H1 (cell line): ENCODE measurements around the gene PPP1R9A. TPM values are rescaled to one million over a fixed set of nuclear protein-coding genes. Genes with fewer than 3 reads are reported as not detected.

ENCODE experiments used
- CBX8 ChIP-seq: fragments of 300-800, 300-1000 bp; sonication (generic); IDR thresholded peaks from 2 replicates; pipeline ENCODE4 v1.7.1; 2016; ENCODE audit warnings: low read depth, low read length, borderline replicate concordance
- EP300 ChIP-seq, 2 experiments: IDR thresholded peaks; 1 replicate in 1 of 2; 2 replicates in 1 of 2; pipeline ENCODE4 v1.6.1; 2011 to 2012; ENCODE audit warnings: low read depth in 2 of 2, low read length in 2 of 2, mild to moderate bottlenecking in 2 of 2, borderline replicate concordance in 1 of 2, inconsistent platforms in 1 of 2, moderate library complexity in 1 of 2
- HDAC2 ChIP-seq, 2 experiments: fragments of 300-600 bp in 1 of 2; sonication (generic) in 1 of 2; IDR thresholded peaks; 2 replicates each; pipeline ENCODE4 v1.6.1; 2011 to 2012; ENCODE audit warnings: low read depth in 2 of 2, low read length in 2 of 2, mild to moderate bottlenecking in 2 of 2, moderate library complexity in 2 of 2, borderline replicate concordance in 1 of 2, inconsistent platforms in 1 of 2
- RNF2 ChIP-seq: fragments of 200-900, 300-1000 bp; sonication (generic); IDR thresholded peaks from 2 replicates; pipeline ENCODE4 v1.7.1; 2016; ENCODE audit warnings: borderline replicate concordance, low read depth, mild to moderate bottlenecking, antibody characterized with exemption, low read length; ENCODE audit not compliant: poor library complexity, severe bottlenecking; ENCODE audit errors: missing control alignments
- SIX5 ChIP-seq: IDR thresholded peaks from 2 replicates; pipeline ENCODE4 v1.6.1; 2011; ENCODE audit warnings: mild to moderate bottlenecking, low read depth, low read length
- USF2 ChIP-seq: IDR thresholded peaks from 2 replicates; pipeline ENCODE4 v1.6.1; 2011; ENCODE audit warnings: low read length, improper control_type of control experiment
- polyA plus RNA-seq, 7 experiments: library from polyadenylated mRNA; depleted of rRNA in 3 of 7; stranded (reverse) in 5 of 7; unstranded in 2 of 7; fragments of >200 nt in 5 of 7; fragments of 200-250 nt in 2 of 7; gene quantifications; 1 replicate in 5 of 7; 2 replicates in 1 of 7; 4 replicates in 1 of 7; pipeline versions ENCODE4 v1.2.1 to v1.2.3, GENCODE V29; 2011 to 2013; ENCODE audit warnings: missing spikeins in 2 of 7, mixed read lengths in 2 of 7
- total RNA-seq: library from RNA; stranded (reverse); fragmentation: NEBNext Ultra II Directional; extraction: Animal tissue kit (Norgen Biotek cat#: 25700); gene quantifications from 2 replicates; pipeline ENCODE4 v1.2.1, GENCODE V29; 2021
- TF ChIP-seq, protein P1 (sequence below): fragments of 300-600 bp; sonication (generic); IDR thresholded peaks from 2 replicates; pipeline ENCODE4 v1.7.1; 2012; ENCODE audit warnings: low read length, moderate library complexity, mild to moderate bottlenecking, inconsistent platforms; ENCODE audit not compliant: insufficient replicate concordance
- TF ChIP-seq, protein P2 (sequence below): IDR thresholded peaks from 2 replicates; pipeline ENCODE4 v1.6.1; 2012; ENCODE audit warnings: inconsistent platforms

The PPP1R9A gene
- total and polyA plus RNA-seq, 2 of the 8 experiments (the other 6 are each of a cell fraction or from before 2014, with no cell fraction given), result 3.0 to 20.3 TPM

- TF ChIP-seq, protein P1, sequence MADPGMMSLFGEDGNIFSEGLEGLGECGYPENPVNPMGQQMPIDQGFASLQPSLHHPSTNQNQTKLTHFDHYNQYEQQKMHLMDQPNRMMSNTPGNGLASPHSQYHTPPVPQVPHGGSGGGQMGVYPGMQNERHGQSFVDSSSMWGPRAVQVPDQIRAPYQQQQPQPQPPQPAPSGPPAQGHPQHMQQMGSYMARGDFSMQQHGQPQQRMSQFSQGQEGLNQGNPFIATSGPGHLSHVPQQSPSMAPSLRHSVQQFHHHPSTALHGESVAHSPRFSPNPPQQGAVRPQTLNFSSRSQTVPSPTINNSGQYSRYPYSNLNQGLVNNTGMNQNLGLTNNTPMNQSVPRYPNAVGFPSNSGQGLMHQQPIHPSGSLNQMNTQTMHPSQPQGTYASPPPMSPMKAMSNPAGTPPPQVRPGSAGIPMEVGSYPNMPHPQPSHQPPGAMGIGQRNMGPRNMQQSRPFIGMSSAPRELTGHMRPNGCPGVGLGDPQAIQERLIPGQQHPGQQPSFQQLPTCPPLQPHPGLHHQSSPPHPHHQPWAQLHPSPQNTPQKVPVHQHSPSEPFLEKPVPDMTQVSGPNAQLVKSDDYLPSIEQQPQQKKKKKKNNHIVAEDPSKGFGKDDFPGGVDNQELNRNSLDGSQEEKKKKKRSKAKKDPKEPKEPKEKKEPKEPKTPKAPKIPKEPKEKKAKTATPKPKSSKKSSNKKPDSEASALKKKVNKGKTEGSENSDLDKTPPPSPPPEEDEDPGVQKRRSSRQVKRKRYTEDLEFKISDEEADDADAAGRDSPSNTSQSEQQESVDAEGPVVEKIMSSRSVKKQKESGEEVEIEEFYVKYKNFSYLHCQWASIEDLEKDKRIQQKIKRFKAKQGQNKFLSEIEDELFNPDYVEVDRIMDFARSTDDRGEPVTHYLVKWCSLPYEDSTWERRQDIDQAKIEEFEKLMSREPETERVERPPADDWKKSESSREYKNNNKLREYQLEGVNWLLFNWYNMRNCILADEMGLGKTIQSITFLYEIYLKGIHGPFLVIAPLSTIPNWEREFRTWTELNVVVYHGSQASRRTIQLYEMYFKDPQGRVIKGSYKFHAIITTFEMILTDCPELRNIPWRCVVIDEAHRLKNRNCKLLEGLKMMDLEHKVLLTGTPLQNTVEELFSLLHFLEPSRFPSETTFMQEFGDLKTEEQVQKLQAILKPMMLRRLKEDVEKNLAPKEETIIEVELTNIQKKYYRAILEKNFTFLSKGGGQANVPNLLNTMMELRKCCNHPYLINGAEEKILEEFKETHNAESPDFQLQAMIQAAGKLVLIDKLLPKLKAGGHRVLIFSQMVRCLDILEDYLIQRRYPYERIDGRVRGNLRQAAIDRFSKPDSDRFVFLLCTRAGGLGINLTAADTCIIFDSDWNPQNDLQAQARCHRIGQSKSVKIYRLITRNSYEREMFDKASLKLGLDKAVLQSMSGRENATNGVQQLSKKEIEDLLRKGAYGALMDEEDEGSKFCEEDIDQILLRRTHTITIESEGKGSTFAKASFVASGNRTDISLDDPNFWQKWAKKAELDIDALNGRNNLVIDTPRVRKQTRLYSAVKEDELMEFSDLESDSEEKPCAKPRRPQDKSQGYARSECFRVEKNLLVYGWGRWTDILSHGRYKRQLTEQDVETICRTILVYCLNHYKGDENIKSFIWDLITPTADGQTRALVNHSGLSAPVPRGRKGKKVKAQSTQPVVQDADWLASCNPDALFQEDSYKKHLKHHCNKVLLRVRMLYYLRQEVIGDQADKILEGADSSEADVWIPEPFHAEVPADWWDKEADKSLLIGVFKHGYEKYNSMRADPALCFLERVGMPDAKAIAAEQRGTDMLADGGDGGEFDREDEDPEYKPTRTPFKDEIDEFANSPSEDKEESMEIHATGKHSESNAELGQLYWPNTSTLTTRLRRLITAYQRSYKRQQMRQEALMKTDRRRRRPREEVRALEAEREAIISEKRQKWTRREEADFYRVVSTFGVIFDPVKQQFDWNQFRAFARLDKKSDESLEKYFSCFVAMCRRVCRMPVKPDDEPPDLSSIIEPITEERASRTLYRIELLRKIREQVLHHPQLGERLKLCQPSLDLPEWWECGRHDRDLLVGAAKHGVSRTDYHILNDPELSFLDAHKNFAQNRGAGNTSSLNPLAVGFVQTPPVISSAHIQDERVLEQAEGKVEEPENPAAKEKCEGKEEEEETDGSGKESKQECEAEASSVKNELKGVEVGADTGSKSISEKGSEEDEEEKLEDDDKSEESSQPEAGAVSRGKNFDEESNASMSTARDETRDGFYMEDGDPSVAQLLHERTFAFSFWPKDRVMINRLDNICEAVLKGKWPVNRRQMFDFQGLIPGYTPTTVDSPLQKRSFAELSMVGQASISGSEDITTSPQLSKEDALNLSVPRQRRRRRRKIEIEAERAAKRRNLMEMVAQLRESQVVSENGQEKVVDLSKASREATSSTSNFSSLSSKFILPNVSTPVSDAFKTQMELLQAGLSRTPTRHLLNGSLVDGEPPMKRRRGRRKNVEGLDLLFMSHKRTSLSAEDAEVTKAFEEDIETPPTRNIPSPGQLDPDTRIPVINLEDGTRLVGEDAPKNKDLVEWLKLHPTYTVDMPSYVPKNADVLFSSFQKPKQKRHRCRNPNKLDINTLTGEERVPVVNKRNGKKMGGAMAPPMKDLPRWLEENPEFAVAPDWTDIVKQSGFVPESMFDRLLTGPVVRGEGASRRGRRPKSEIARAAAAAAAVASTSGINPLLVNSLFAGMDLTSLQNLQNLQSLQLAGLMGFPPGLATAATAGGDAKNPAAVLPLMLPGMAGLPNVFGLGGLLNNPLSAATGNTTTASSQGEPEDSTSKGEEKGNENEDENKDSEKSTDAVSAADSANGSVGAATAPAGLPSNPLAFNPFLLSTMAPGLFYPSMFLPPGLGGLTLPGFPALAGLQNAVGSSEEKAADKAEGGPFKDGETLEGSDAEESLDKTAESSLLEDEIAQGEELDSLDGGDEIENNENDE, result no peak
- TF ChIP-seq RNF2, result no peak
- no peak for TF ChIP-seq EP300 (IDR thresholded peaks at IDR 0.05; ENCODE audit: borderline replicate concordance in 1 of 2, low read depth in 2 of 2, low read length in 2 of 2)
- no peak for TF ChIP-seq HDAC2 (IDR thresholded peaks at IDR 0.05; ENCODE audit: borderline replicate concordance in 1 of 2, low read depth in 2 of 2, low read length in 2 of 2)
- TF ChIP-seq CBX8, result no peak
- TF ChIP-seq SIX5, result no peak
- TF ChIP-seq, protein P2, sequence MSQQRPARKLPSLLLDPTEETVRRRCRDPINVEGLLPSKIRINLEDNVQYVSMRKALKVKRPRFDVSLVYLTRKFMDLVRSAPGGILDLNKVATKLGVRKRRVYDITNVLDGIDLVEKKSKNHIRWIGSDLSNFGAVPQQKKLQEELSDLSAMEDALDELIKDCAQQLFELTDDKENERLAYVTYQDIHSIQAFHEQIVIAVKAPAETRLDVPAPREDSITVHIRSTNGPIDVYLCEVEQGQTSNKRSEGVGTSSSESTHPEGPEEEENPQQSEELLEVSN, result no peak
- no peak for TF ChIP-seq USF2
These were observed 139.9 kb downstream of the PPP1R9A start (continued) for GRCh38 chr7:95047291-95047690.
